GM19395 (cell line): ENCODE data around the gene TTC23L.
"Not testable (repeated sequence)": the region's sequence is repeated elsewhere in the genome, so short reads cannot be mapped to it uniquely, and the experiment has no call there.

Experiments
- ATAC-seq: cut with Tn5 transposase; IDR thresholded peaks from one replicate; pipeline ENCODE4 v1.9.1; 2021; ENCODE audit warnings: mild to moderate bottlenecking, moderate library complexity; ENCODE audit not compliant: unreplicated experiment

TTC23L gene

GRCh38 chr5:34915856-34916192 lies 76.9 kb downstream of the TTC23L start:
- peak; percentile 20 for ATAC-seq

DNA sequence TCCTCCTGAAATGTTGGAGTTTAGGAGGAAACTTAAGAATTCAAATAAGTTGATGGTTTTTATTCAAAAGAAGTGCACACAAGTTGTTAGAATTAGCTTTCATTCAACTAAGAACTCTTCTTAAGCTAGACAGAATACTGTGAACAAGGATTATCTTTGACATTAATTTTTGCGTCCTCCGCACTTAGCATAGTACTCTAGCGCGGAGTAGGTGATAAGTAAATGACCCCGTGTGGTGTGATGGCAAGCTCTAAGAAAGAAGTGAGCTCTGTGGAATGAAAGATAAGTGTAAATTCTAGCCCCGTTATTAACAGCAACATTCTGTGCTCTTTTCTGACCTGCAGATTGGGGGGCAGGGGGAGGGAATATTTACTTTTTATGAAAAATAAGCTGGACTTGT lies 77.6 kb downstream of the TTC23L start:
- no peak for ATAC-seq

DNA sequence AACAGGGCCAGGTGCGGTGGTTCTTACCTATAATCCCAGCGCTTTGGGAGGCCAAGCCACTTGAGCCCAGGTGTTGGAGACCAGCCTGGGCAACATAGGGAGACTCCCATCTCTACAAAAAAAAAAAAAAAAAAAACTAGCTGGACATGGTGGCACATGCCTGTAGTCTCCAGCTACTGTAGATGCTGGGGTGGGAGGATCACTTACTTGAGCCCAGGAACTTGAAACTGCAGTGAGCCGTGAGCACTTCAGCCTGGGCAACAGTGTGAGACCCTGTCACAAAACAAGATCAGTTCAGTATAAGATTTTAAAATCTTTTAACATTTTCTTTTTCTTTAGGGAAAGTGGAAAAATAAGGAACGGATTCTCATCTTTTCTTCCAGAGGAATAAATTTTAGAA lies 79.1 kb downstream of the TTC23L start:
- no peak for ATAC-seq

GRCh38 chr5:34919077-34919476 lies 80.1 kb downstream of the TTC23L start:
- no peak for ATAC-seq

GRCh38 chr5:34923256-34923655 lies 84.3 kb downstream of the TTC23L start:
- not testable (repeated sequence) for ATAC-seq

DNA sequence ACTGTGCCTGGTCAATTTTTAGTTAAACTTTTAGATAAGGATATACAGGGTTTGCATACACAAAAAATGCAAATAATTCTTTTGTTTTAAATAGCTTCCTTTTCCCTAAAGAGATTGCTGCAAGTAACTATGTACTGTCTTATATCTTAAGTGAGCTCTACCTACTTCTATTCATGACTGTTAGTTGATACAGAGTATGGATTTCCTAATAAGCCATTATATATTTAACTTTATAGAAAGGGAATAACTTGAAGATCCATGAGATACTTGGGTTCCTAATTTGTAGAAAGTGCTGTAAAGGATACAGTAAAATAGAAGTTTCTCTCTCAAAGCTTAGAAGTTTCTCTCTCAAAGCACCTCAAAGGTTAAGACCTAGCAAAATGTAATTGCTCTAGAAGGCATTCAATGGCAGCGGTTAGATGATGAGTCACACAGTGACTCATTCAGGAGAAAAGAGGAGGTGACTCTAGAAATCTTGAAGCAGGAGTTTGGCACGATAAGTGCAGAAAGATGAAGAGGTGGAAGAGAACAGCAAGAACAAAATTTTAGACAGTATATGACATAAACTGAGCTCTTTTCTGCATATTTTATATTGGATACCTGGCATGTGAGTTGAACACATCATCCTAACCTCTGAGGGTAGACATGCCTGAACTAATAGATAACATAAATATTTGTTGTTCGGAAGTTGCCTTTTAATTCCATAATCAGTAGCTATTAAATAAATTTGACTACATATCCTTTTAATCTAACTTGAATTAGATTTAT lies 84.9 kb downstream of the TTC23L start:
- ATAC-seq, result peak; percentile 61

DNA sequence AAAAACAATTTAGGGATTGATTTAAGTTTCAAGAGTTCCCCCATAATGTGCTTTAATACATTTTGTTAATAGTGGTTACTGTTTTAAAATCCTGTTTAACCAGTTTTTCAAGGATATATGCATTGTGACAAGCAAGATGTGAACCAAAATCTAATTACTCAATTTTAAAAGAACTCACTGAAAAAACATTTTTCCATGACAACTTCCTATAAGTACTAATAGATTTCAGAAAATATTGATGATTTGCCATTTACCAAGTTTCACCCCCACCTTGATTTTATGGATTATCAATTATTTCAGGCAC lies 85.5 kb downstream of the TTC23L start:
- ATAC-seq, result no peak

DNA sequence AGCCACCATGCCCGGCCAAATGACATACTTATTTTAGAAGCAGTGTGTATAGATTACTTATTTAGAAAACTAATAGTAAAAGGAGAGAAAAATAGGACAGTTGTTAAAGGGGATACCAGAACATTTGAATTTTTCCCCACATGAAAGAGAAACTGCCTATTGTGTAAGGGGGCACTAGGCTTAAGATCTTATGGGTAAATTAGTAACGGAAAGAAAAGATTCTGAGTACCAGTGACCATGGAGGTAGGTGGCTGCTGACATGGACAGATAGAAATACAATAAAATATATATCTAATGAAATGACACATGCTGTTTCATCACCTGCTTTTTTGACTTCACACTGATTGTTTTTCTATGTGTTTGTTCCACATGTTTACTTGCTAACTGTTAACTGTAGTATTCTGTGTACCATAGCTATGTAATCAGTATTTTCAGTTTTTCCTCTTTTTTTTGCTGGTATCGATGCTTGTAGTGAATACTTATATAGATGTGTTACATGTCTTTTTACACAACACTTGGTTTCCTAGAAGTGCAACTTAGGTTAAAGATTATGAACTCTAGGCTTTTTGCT lies 87.4 kb downstream of the TTC23L start:
- no peak for ATAC-seq

DNA sequence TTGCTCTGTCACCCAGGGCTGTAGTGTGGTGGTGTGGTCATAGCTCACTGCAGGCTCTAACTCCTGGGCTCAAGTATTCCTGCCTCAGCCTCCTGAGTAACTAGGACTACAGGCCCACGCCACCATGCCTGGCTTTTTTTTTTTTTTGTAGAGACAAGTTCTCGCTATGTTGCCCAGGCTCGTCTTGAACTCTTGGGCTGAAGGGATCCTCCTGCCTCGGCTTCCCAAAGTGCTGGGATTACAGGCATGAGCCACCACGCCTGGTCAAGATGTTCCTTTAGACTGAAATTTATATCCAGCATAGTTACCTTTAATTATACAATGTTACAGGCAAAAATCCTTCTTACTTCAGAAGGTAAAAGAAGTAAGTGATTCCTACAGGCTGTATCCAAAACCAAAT lies 88.8 kb downstream of the TTC23L start:
- no peak for ATAC-seq

- no peak for ATAC-seq
Observed at GRCh38 chr5:34928267-34928666, 89.3 kb downstream of the TTC23L start.

GRCh38 chr5:34929134-34929719 lies 90.3 kb downstream of the TTC23L start, which contains the start of gene DNAJC21:
Gene DNAJC21, plus strand, starts transcription at chr5:34929559. Its CDS starts 261 bp downstream, at chr5:34929820.
- peak; percentile 90 for ATAC-seq

DNA sequence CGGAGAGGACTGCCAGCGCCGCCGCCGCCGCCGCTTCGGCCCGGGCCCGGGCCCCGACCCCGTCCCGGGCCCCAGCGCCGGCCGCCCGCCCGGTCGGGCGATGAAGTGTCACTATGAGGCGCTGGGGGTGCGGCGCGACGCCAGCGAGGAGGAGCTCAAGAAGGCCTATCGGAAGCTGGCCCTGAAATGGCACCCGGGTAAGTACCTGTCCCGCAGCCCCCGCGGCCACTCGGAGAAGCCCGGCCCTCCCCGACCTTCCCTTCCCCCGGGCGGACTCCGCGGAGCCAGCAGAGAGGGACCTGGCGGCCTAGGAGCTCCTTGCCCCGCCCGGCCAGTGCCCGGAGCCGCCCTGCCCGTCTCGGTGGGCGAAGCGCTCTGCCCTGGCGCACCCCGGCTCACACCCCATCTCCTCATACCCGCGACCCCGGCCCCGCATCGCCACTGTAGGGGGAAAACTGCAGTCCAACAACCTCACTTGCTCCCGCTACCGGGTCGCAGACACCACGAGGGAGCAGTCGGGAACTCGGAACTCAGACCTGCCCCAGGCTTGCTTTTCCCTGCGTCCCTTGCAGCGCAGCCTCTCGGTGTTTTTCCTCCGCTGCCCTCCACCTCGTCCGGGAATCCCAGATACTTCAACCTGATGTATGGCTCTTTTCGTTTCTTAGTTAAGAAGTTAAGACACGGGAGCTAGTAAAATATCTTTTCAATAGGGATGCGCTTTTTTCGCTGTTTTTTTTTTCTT lies 90.9 kb downstream of the TTC23L start:
- ATAC-seq, result peak; percentile 78

GRCh38 chr5:34930462-34930844 lies 91.5 kb downstream of the TTC23L start:
- no peak for ATAC-seq

DNA sequence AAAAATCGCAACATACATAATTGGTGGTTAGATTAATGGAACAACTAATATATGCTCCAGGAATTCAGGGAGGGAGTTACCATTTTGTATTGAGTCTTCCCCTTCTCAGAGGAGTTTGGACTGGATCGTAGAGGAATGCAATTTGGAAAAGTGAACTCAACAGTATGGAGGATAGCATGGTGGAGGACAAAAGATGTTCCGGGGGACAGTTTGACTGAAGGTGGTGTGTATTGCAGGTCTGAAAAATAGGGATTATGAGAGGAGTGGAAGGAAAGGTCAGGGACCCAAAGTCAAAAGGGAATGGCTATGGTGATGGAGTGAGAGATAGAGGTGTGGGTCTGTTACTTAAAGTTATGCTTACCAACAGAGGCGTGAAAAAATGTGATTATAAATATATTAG lies 91.9 kb downstream of the TTC23L start:
- no peak for ATAC-seq

GRCh38 chr5:34932947-34933346 lies 94.0 kb downstream of the TTC23L start:
- no peak for ATAC-seq

DNA sequence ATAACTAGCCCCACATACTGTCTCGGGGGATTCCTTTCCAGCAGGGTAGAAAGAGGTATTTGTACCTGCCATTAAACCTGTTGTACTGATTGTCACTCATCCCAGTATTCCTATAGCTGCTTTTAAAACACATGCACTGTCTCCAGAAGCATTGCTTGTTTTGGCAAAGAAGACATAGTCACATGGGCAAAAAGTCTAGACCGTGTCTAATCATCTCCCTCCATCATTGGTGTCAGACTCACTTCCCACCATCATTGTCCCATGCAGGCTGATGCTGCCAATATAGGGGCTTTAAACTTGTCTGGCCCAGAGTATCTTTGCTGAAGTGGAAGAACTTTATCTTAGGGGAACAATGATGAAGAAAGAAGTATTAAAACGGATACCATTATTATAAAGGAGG lies 103.0 kb downstream of the TTC23L start:
- no peak for ATAC-seq

GRCh38 chr5:34944044-34944443 lies 105.1 kb downstream of the TTC23L start:
- ATAC-seq, result no peak

- ATAC-seq, result no peak
Observed at GRCh38 chr5:34944460-34945047, 105.6 kb downstream of the TTC23L start.
